ENCODE measurements around the gene KLHL22.

DNA sequence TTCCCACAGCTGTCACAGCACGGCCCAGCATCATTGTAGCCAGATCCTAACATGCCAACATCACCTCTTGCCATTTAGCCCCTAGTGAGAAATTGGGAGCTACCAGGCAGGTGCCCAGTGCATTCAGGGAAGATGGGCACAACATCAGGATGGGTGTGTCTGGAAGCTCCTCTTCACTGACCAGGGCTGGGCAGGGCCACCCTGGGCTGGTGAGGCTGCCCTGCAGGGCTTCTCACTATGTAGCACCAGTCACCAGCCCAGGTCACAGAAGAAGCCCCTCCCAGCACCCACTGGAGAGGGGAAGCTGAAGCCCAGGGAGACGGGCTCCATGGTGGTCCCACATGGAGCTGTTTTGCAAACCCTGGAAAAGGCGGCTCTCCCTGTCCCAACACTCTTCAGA, 87.8 kb downstream of the KLHL22 start:
- TF ChIP-seq, protein P1, sequence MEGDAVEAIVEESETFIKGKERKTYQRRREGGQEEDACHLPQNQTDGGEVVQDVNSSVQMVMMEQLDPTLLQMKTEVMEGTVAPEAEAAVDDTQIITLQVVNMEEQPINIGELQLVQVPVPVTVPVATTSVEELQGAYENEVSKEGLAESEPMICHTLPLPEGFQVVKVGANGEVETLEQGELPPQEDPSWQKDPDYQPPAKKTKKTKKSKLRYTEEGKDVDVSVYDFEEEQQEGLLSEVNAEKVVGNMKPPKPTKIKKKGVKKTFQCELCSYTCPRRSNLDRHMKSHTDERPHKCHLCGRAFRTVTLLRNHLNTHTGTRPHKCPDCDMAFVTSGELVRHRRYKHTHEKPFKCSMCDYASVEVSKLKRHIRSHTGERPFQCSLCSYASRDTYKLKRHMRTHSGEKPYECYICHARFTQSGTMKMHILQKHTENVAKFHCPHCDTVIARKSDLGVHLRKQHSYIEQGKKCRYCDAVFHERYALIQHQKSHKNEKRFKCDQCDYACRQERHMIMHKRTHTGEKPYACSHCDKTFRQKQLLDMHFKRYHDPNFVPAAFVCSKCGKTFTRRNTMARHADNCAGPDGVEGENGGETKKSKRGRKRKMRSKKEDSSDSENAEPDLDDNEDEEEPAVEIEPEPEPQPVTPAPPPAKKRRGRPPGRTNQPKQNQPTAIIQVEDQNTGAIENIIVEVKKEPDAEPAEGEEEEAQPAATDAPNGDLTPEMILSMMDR (IDR thresholded peaks at IDR 0.05): no peak
- TF ChIP-seq POLR2A (IDR thresholded peaks at IDR 0.05) (no peak), EP300 (IDR thresholded peaks at IDR 0.05) (no peak), POLR2AphosphoS5 (IDR thresholded peaks at IDR 0.05) (no peak)
